ENCODE data around the gene TMEM184C.

Gene TMEM184C

DNA sequence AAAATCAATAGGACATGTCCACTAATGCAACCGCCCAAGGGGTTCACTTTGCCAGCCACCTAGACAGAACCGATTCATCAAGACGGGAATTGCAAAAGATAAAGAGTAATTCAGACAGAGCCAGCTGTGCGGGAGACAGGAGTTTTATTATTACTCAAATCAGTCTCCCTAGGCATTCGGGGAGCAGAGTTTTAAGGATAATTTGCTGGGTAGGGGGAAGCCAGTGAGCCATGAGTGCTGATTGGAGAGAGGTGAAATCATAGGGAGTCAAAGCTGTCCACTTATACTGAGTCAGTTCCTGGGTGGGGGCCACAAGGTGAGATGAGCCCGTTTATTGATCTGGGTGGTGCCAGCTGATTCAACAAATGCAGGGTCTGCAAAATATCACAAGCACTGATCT, 8.5 kb downstream of the TMEM184C start:
- Histone ChIP-seq H3K4me1 (ENCODE audit: insufficient read depth, low read length) (peaks cover 4% of the 10 kb centered on the region; the same call in 1 of the 2 replicates), H3K9ac (ENCODE audit: low read depth, low read length) (no peak overlapping the region), H3K9me3 (ENCODE audit: control insufficient read depth, insufficient read depth, low read length) (no peaks in the 10 kb centered on the region), H3K36me3 (ENCODE audit: insufficient read depth, low read length) (no peaks in the 10 kb centered on the region; the same call in 1 of the 2 replicates)

- no peaks in the 10 kb centered on the region; the same call in 1 of the 2 replicates for H3K36me3 ChIP-seq (ENCODE audit: insufficient read depth, low read length)
- peaks cover 4% of the 10 kb centered on the region; the same call in 1 of the 2 replicates for H3K4me1 ChIP-seq (ENCODE audit: insufficient read depth, low read length)
- H3K9ac ChIP-seq (ENCODE audit: low read depth, low read length) = no peak overlapping the region
- no peaks in the 10 kb centered on the region for H3K9me3 ChIP-seq (ENCODE audit: control insufficient read depth, insufficient read depth, low read length)
Measured at GRCh38 chr4:147626903-147627302, 9.7 kb downstream of the TMEM184C start.

DNA sequence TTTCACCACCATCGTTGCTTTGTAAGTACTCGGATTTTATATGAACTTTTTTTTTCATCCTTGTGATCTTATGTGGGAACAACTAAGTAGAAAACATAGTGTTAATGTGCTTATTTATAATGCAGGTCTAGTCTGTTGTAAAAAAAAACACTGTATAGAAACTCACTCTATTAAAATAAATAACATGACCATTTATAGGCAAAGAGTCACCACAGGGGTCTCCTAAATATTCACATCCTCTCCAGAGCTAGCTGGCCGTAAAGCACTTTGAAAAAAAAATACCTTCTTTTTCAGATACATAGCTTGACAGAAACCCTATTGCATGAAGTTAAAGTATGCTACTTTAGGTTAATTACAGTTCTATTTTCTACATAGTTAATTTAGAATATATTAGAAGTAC, 11.2 kb downstream of the TMEM184C start:
- Histone ChIP-seq H3K9me3 (ENCODE audit: control insufficient read depth, insufficient read depth, low read length) (no peaks in the 10 kb centered on the region), H3K9ac (ENCODE audit: low read depth, low read length) (no peak overlapping the region), H3K36me3 (ENCODE audit: insufficient read depth, low read length) (peaks cover 3% of the 10 kb centered on the region; the same call in 1 of the 2 replicates), H3K4me1 (ENCODE audit: insufficient read depth, low read length) (peaks cover 4% of the 10 kb centered on the region; the same call in 1 of the 2 replicates)

GRCh38 chr4:147629783-147630730, 12.9 kb downstream of the TMEM184C start:
- peaks cover 4% of the 10 kb centered on the region; the same call in 1 of the 2 replicates for H3K4me1 ChIP-seq (ENCODE audit: insufficient read depth, low read length)
- H3K36me3 ChIP-seq (ENCODE audit: insufficient read depth, low read length) = peaks cover 13% of the 10 kb centered on the region

DNA sequence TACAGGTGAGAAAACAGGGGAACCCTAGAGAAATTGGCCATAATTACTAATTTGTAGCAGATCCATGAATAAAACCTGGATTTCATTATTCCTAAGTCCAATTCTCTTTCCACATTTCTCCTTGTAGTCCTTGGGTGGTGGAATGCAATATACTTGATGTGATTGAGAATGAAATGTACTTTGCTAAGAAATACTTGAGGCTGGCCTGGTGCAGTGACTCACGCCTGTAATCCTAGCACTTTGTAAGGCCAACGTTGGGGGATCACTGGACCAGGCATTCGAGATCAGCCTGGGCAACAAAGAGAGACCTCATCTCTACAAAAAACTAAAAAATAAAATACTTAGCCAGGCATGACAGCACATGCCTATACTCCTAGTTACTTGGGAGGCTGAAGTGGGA, 15.9 kb downstream of the TMEM184C start:
- Histone ChIP-seq H3K4me1 (ENCODE audit: insufficient read depth, low read length) (peaks cover 4% of the 10 kb centered on the region; the same call in 1 of the 2 replicates), H3K36me3 (ENCODE audit: insufficient read depth, low read length) (peaks cover 21% of the 10 kb centered on the region), H3K9me3 (ENCODE audit: control insufficient read depth, insufficient read depth, low read length) (no peaks in the 10 kb centered on the region), H3K9ac (ENCODE audit: low read depth, low read length) (no peak overlapping the region)

More at GRCh38 chr4:147629783-147630730, 12.9 kb downstream of the TMEM184C start:
- Histone ChIP-seq H3K9ac (ENCODE audit: low read depth, low read length) (no peak overlapping the region), H3K9me3 (ENCODE audit: control insufficient read depth, insufficient read depth, low read length) (no peaks in the 10 kb centered on the region)

GRCh38 chr4:147633643-147634042, 16.4 kb downstream of the TMEM184C start:
- Histone ChIP-seq H3K36me3 (ENCODE audit: insufficient read depth, low read length) (peaks cover 21% of the 10 kb centered on the region), H3K9ac (ENCODE audit: low read depth, low read length) (no peak overlapping the region), H3K4me1 (ENCODE audit: insufficient read depth, low read length) (peaks cover 8% of the 10 kb centered on the region), H3K9me3 (ENCODE audit: control insufficient read depth, insufficient read depth, low read length) (no peaks in the 10 kb centered on the region)

DNA sequence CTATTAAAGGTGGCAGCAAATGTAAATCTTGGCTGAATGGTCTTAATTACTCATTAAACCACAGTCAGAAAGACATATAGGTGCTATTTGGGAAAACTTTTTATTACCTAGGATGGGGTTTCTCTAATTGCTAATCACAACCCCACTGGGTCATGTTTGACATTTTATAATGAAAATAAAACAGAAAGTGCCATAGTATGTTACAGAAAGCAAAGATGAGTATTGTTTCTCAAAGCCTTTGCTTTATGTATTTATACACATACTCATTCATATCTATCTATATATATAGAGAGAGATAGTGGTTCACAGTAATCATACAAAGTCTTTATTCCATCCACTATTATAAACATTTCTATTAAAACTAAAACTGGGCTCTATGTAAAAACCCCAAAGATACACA, 18.2 kb downstream of the TMEM184C start:
- H3K9ac ChIP-seq (ENCODE audit: low read depth, low read length) = no peak overlapping the region
- H3K36me3 ChIP-seq (ENCODE audit: insufficient read depth, low read length) = peaks cover 21% of the 10 kb centered on the region

DNA sequence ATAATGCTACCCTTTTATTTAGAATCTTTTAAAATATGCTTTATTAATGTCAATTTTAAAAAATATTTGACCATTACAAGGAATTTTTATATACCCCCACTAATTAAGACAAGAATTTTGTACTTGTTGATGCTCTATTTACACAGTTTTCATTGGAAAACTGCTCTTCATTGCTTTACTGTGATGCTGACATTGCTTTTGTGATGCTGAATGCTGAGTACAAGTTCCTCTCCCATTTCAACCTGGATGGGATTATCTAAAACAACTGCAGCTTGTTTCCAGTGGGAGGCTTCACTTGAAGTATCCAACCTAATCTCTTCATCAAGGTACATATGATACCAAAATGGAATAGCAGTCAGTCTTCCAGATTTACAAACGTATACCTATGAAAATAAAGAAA, 21.2 kb downstream of the TMEM184C start:
- Histone ChIP-seq H3K9ac (ENCODE audit: low read depth, low read length) (no peak overlapping the region), H3K9me3 (ENCODE audit: control insufficient read depth, insufficient read depth, low read length) (no peaks in the 10 kb centered on the region), H3K36me3 (ENCODE audit: insufficient read depth, low read length) (peaks cover 22% of the 10 kb centered on the region), H3K4me1 (ENCODE audit: insufficient read depth, low read length) (peaks cover 13% of the 10 kb centered on the region)

More for the DNA sequence above, 18.2 kb downstream of the TMEM184C start:
- H3K4me1 ChIP-seq (ENCODE audit: insufficient read depth, low read length) = peaks cover 13% of the 10 kb centered on the region
- no peaks in the 10 kb centered on the region for H3K9me3 ChIP-seq (ENCODE audit: control insufficient read depth, insufficient read depth, low read length)

DNA sequence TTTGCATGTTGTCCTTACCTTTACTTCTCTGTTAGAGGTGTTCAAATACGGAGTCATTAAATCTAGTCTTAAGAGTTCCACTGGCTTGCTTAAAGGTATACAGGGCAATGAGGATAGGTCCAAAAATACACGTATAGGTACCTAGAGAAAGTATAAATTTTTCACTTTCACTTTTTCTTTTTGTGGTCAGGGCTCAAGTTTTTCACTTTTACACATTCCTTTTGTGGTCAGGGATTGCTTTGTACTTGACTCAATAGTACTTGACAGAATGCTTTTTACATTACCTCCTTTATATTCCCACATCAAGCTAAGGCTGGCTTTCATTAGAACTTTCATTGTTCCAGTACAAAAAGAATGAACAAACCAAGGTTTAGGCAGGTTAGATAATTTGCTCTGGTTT, 21.7 kb downstream of the TMEM184C start:
- Histone ChIP-seq H3K4me1 (ENCODE audit: insufficient read depth, low read length) (peaks cover 13% of the 10 kb centered on the region), H3K36me3 (ENCODE audit: insufficient read depth, low read length) (peaks cover 18% of the 10 kb centered on the region), H3K9me3 (ENCODE audit: control insufficient read depth, insufficient read depth, low read length) (no peaks in the 10 kb centered on the region)

GRCh38 chr4:147639388-147639787, 22.2 kb downstream of the TMEM184C start:
- peaks cover 13% of the 10 kb centered on the region for H3K4me1 ChIP-seq (ENCODE audit: insufficient read depth, low read length)
- peaks cover 13% of the 10 kb centered on the region for H3K36me3 ChIP-seq (ENCODE audit: insufficient read depth, low read length)
- no peak overlapping the region for H3K9ac ChIP-seq (ENCODE audit: low read depth, low read length)
- H3K9me3 ChIP-seq (ENCODE audit: control insufficient read depth, insufficient read depth, low read length) = no peaks in the 10 kb centered on the region

More for the DNA sequence above, 21.7 kb downstream of the TMEM184C start:
- H3K9ac ChIP-seq (ENCODE audit: low read depth, low read length) = no peak overlapping the region

GRCh38 chr4:147640331-147640730, 23.1 kb downstream of the TMEM184C start:
- H3K9ac ChIP-seq (ENCODE audit: low read depth, low read length) = no peak overlapping the region
- peaks cover 13% of the 10 kb centered on the region for H3K4me1 ChIP-seq (ENCODE audit: insufficient read depth, low read length)
- H3K36me3 ChIP-seq (ENCODE audit: insufficient read depth, low read length) = peaks cover 12% of the 10 kb centered on the region; the same call in 1 of the 2 replicates
- H3K9me3 ChIP-seq (ENCODE audit: control insufficient read depth, insufficient read depth, low read length) = no peaks in the 10 kb centered on the region

- Histone ChIP-seq H3K4me1 (ENCODE audit: insufficient read depth, low read length) (peaks cover 8% of the 10 kb centered on the region; the same call in 1 of the 2 replicates), H3K9me3 (ENCODE audit: control insufficient read depth, insufficient read depth, low read length) (no peaks in the 10 kb centered on the region), H3K9ac (ENCODE audit: low read depth, low read length) (no peak overlapping the region), H3K36me3 (ENCODE audit: insufficient read depth, low read length) (peaks cover 4% of the 10 kb centered on the region; the same call in 1 of the 2 replicates)
Measured at GRCh38 chr4:147643616-147644015, 26.4 kb downstream of the TMEM184C start.

DNA sequence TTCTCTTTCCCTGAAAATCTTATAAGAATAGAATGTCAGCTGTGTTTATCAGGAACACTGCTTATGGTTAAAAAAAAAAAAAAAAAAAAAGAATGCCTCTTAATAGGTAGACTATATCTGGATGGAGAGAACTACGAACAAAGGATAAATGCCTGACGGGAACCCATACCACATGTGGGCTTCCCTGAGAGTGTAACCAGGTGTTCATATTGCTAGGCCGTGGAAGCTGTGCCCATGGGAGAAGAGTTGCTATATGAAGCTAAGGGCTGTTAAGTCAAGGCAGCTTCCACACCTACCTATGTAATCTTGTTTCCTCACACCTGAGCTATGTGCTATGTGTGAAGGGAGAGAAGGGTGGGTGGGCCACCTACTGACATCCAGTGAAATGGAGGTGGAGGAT, 27.3 kb downstream of the TMEM184C start:
- Histone ChIP-seq H3K9ac (ENCODE audit: low read depth, low read length) (no peak overlapping the region), H3K4me1 (ENCODE audit: insufficient read depth, low read length) (no peaks in the 10 kb centered on the region), H3K9me3 (ENCODE audit: control insufficient read depth, insufficient read depth, low read length) (no peaks in the 10 kb centered on the region), H3K36me3 (ENCODE audit: insufficient read depth, low read length) (peaks cover 4% of the 10 kb centered on the region; the same call in 1 of the 2 replicates)

DNA sequence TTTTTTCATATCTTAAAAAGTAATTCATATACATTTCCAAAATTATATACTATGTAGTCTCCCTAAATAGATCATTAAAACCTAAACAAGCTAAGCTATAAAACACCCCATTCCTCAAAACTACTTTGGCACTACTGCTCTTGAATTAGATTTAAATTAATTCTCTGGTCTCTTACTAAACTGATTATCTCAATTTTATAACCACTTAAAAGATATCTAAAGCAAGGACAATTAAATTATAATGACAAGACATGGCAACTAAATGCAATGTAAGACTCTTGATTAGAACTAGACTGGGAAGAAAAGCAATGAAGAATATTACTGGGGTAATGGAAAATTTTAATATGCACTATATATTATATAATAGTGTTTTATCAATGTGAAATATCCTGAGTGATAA, 27.9 kb downstream of the TMEM184C start:
- no peak overlapping the region for H3K9ac ChIP-seq (ENCODE audit: low read depth, low read length)
- no peaks in the 10 kb centered on the region for H3K9me3 ChIP-seq (ENCODE audit: control insufficient read depth, insufficient read depth, low read length)
- no peaks in the 10 kb centered on the region for H3K4me1 ChIP-seq (ENCODE audit: insufficient read depth, low read length)
- peaks cover 4% of the 10 kb centered on the region; the same call in 1 of the 2 replicates for H3K36me3 ChIP-seq (ENCODE audit: insufficient read depth, low read length)

DNA sequence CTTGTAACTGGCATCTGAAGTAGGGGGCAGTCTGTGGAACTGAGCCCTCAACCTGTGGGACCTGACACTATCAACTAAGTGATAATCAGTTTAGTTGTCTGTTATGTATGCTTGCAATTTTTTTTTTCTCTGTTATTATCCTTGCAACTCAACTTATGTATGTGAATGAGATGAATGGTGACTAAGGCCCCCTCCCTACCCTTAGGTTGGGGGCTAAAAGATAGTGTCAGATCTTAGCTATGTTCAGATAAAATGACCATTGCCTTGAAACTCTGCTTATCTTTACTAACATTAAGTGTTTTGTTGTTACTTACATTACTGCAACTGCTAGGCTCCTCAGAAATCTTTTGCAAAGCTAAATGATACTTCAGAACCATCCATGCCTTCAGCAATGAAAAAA, 31.5 kb downstream of the TMEM184C start:
- Histone ChIP-seq H3K36me3 (ENCODE audit: insufficient read depth, low read length) (no peaks in the 10 kb centered on the region), H3K9ac (ENCODE audit: low read depth, low read length) (no peak overlapping the region), H3K9me3 (ENCODE audit: control insufficient read depth, insufficient read depth, low read length) (no peaks in the 10 kb centered on the region), H3K4me1 (ENCODE audit: insufficient read depth, low read length) (no peaks in the 10 kb centered on the region)
